Inflammatory macrophage treated with lipopolysaccharide for 1 hour (primary cell): ENCODE measurements around the gene KRTAP5-3.
"Not testable (repeated sequence)": the region's sequence is repeated elsewhere in the genome, so short reads cannot be mapped to it uniquely, and the experiment has no call there.

ENCODE experiments used
- DNase-seq, 2 donors: peaks; one replicate each; pipeline ENCODE4 v3.0.0-alpha.2; 2020 to 2022

Gene KRTAP5-3

DNA sequence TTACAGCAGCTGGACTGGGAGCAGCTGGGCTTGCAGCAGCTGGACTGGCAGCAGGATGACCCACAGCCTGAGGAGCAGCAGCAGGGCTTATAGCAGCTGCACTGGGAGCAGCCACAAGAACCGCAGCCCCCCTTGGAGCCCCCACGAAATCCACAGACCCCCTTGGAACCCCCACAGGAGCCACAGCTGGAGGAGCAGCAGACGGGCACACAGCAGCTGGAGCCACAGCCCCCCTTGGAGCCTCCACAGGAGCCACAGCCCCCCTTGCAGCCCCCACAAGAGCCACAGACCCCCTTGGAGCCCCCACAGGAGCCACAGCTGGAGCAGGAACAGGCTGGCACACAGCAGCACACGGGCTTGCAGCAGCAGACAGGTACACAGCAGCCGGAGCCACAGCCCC lies 362 bp downstream of the KRTAP5-3 start:
- DNase-seq = not testable (repeated sequence)

GRCh38 chr11:1607156-1607845 lies 962 bp downstream of the KRTAP5-3 start:
- not testable (repeated sequence) for DNase-seq

DNA sequence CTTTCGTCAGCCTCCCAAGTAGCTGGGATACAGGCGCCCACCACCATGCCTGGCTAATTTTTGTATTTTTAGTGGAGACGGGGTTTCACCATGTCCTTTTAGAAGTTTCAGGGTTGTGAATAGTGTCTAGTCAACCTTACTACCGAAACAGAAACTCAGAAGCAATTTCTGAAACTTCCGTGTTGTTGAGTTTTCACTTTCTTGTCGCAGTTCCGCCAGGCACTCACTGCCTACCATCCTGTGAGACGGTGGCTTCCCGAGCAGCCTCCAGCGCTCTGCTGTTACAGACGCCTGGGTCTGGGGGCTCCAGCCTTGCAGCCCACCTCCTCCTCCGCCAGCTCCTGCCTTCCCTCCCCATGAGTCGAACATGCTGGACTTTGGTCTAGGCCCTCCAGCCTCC lies 2.3 kb downstream of the KRTAP5-3 start:
- DNase-seq = not testable (repeated sequence)

DNA sequence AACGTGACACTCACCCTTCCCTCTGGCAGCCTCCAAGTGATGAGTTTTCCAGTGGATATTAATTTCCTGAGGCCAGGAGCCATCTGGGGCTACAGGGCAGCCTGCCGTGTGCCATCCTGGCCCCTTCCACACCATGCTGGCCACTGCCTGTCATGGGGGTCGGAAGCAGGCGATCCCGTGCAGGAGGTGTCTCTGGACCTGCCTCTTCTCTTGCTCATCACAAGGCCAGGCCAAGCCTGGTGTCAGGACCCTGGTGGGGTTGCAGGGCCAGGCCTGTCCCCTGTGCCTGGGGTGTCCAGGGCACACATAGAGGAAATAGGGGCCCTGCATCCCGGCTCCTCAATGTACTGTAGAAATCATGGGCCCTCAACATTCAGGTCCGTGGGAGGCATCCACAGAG lies 3.6 kb downstream of the KRTAP5-3 start:
- DNase-seq = no peak

DNA sequence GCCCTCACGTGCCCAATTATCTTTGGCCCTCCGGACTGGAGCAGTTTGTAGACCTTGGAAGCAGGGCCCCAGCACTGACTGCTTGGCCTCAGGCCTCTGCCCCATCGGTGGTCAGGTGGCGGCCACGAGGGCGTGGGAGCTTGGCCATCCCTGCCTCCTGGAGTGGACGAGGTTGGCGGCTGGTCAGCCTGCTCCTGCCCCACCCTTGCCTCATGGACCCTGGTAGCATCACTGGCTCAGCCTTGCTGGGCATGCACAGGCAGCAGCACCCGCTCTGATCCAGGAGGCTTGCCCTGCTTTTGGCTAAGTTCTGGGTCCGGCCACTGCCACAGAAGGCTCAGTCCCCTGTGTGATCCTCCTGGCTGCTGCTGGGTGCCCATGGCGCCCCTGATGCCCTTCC lies 4.1 kb downstream of the KRTAP5-3 start:
- DNase-seq = no peak

DNA sequence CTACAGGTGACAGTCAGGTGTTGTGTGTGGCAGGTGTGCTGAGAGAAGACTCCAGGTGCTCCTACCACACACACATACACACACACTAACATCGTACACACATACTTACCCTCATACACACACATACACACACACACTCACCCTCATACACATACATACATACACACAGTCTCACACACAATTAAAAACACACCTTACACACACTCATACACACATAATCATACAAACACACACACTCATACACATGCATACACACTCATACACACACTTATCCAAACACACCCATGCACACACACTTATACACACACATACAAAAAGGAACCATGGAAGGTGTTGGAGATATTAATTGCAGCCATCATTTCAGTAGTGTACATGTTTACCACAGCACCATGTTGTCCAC lies 4.6 kb downstream of the KRTAP5-3 start:
- no peak for DNase-seq

DNA sequence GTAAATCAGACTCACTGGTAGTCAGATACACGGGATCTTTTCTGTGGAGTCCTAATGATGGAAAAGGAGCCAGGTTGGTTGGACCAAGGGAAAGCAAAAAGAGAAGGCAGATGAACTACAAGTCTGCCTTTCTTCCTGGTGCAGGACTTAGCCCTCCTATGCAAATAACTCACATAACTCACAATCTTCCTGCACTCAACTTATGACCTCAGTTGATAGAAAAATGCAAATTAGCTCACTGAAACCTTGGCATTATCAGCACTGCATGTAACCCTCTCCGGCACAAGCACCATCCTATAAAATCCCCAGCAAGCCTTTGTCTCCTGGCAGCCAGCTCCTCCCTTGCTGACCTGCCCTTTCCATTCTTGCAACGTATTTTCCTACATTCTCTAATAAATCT lies 6.6 kb downstream of the KRTAP5-3 start:
- not testable (repeated sequence) for DNase-seq

- DNase-seq = no peak
Observed at GRCh38 chr11:1600626-1601025, 7.6 kb downstream of the KRTAP5-3 start.

DNA sequence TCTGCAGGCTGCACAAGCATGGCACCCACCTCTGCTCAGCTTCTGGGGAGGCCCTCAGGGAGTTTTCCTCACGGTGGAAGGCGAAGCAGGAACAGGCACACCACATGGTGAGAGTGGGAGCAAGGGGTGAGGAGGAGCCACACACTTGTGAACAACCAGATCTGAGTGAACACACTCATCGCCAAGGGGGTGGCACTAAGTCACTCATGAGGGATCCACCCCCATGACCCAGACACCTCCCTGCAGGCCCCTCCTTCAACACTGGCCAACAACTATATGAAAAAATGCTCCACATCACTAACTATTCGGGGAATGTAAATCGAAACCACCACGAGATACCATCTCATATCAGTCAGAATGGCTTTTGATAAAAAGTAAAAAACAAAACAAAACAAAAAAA lies 9.4 kb downstream of the KRTAP5-3 start:
- no peak for DNase-seq

GRCh38 chr11:1598406-1598805 lies 9.9 kb downstream of the KRTAP5-3 start:
- DNase-seq = not testable (repeated sequence)

- DNase-seq = no peak
Observed at GRCh38 chr11:1597994-1598380, 10.3 kb downstream of the KRTAP5-3 start, which contains the start of gene KRTAP5-2. Gene KRTAP5-2, minus strand, starts transcription at chr11:1598294. Its CDS starts 44 bp downstream, at chr11:1598250.

GRCh38 chr11:1597331-1597993 lies 10.8 kb downstream of the KRTAP5-3 start:
- no peak for DNase-seq

DNA sequence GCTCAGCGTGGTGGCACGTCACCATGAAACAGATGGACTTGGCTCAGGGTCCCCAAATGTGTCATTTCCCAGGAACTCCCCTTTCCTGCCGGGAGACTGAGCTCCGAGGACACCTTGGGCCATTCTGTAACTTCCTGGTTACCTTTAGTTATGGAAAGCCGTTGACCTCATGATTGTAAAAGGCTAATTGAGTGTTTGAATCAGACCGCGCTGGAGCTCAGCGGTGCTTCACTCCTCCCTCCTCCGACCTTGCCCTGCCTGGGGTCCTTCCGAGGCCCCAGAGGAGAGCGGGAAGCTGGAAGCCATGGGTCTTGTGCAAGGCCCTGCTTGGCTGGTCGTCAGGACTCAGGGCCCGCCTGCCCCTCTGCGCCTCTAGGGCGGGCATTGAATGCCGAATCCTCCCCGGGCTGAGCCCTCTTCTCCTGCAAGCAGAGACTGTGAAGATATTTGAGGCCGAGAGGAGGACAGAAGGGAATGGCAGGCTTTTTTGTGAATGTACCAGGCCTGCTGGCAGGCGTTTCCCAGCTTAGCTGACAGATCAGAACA lies 11.6 kb downstream of the KRTAP5-3 start:
- not testable (repeated sequence) for DNase-seq

DNA sequence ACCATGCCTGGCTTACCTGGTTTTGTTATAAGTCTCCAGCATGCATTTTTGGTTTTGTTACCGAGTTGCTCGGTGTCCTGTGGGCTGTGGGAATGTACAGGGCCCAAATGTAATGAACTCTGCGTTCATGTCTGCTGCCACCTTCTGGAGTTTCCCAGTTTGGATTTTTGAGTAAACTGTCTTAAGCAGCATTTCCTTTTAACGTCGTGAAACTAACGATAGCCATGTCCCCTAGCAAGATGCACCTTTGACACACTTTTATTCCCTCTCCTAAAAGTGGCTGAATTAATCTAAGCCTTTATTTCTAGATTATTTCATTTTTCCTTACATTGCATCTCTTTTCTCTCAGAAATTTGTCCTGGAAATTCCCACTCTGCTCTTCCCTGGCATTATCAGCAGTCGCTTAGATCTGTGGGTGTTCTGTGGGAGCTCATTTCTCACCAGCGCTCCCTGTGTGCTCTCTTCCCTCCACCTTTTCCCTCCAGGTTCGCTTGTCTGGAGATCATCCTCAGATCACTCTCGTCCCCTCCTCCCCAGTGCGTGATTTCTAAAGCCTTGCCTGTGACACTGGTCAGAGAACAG lies 12.2 kb downstream of the KRTAP5-3 start:
- DNase-seq = not testable (repeated sequence)

- DNase-seq = no peak
Observed at GRCh38 chr11:1592628-1593027, 15.6 kb downstream of the KRTAP5-3 start.

GRCh38 chr11:1589996-1590395 lies 18.3 kb downstream of the KRTAP5-3 start:
- no peak for DNase-seq

DNA sequence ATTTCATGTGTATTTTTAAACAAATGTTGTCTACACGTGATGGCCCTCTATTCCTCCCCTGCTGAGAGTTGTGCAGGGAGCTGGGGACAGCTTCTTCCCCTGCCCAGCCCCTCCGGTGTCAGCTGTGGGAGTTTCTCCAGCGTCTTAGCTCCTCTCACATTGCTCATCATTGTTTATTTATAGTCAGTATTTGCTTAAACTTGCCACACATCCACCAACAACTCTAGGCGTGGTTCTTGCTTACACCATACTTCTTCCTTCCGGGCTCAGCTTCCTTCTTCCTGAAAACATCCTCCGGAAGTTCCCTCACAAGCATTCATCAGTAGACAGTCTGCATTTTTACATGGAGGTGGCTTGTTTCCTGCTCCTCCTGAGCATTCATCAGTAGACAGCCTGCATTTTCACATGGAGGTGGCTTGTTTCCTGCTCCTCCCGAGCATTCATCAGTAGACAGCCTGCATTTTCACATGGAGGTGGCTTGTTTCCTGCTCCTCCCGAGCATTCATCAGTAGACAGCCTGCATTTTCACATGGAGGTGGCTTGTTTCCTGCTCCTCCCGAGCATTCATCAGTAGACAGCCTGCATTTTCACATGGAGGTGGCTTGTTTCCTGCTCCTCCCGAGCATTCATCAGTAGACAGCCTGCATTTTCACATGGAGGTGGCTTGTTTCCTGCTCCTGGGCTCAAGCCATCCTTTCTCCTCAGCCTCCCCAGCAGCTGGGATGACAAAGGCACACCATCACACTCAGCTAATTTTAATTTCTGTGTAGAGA lies 18.9 kb downstream of the KRTAP5-3 start:
- DNase-seq = peak; percentile 81 to 91

DNA sequence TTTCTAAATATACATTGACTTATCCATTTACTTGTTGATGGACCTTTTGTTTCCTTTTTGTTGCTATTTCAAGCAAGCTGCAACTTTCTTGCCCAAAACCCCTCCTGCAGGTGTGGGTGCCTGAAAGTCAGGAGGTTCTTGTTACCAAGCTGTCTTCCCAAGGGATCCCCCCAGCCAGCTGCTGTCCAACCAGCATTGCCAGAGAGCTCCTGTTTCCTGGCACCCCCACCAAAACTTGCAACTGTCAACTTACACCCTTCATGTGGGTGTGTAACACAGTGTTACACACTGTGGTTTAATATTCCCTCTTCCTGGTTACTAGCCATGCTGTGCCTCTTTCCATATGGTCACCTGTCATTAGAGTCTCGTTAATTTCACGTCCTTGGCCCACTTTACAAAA lies 21.6 kb downstream of the KRTAP5-3 start:
- DNase-seq = no peak

DNA sequence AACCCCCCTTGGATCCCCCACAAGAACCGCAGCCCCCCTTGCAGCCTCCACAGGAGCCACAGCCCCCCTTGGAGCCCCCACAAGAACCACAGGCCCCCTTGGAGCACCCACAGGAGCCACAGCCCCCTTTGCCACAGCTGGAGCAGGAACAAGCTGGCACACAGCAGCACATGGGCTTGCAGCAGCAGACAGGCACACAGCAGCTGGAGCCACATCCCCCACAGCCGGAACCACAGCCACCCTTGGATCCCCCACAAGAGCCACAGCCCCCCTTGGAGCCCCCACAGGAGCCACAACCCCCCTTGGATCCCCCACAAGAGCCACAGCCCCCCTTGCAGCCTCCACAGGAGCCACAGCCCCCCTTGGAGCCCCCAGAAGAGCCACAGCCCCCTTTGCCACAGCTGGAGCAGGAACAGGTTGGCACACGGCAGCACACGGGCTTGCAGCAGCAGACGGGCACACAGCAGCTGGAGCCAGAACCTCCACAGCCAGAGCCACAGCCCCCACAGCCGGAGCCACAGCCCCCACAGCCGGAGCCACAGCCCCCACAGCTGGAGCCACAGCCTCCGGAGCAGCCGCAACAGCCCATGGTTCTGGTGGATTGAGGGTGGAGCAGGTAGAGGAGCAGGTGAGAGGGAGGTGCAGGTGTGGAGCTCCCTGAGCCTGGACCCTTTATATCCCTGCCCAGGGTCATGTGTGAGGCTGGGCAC lies 23.4 kb downstream of the KRTAP5-3 start, which contains the start of gene KRTAP5-1:
TSS of gene KRTAP5-1 (minus strand) at position 623 of the 710 bp plus-strand sequence. CDS start at position 589, 34 bp downstream.
- not testable (repeated sequence) for DNase-seq

- not testable (repeated sequence) for DNase-seq
Observed at GRCh38 chr11:1582909-1583308, 25.4 kb downstream of the KRTAP5-3 start.

DNA sequence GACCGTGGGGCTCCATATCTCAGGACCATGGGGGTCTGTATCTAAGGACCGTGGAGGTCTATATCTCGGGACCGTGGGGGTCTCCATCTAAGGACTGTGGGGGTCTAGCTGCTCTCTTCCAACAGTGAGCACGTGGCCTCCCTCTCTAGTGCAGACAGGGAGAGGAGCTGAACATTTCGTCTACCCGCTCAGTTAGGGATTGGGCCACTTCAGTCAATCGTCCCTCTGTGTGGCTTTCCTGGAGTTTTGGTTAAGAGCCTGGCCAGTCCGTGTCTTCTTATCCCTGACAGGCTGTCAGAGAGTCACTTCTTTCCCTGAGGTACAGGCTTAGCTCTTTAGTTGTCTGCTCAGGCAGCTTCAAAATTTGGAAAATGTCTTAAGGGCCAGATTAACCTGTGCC lies 26.3 kb downstream of the KRTAP5-3 start:
- no peak for DNase-seq

DNA sequence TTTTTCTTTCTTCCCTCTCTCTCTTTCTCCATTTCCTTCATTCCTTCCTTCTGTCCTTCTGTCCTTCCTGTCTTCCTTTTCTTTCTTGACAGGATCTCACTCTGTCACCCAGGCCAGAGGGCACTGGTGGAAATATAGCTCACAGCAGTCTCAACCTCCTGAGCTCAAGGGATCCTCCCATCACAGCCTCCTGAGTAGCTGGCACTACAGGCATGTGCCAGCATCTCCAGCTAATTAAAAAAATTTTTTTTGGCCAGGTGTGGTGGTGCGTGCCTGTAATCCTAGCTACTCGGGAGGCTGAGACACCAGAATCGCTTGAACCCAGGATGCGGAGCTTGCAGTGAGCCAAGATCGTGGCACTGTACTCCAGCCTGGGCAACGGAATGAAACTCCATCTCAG lies 31.4 kb downstream of the KRTAP5-3 start:
- DNase-seq = no peak
